RPMI7951 (cell line): Measurements from ENCODE around the gene RAMP3. TPM values are rescaled to one million over a fixed set of nuclear protein-coding genes. Genes with fewer than 3 reads are reported as not detected.
A peak's percentile ranks its signal among the peaks of the same experiment; 100 is the strongest.
"Not testable (repeated sequence)": the region's sequence is repeated elsewhere in the genome, so short reads cannot be mapped to it uniquely, and the experiment has no call there.

Experiments used
- DNase-seq: peaks from one replicate; pipeline ENCODE4 v3.0.0-alpha.2; 2012; ENCODE audit warnings: low read depth
- total RNA-seq: library from RNA; depleted of rRNA; stranded (reverse); fragments of >200 nt; shearing (Covaris generic); gene quantifications from 2 replicates; pipeline ENCODE4 v1.2.3, GENCODE V29; 2014

RAMP3 gene
- total RNA-seq, 1 experiment from 2014 or later: 0.84 TPM

GRCh38 chr7:45131891-45132290 is 25.7 kb upstream of the RAMP3 start:
- no peak for DNase-seq

- no peak for DNase-seq
Observed at GRCh38 chr7:45132708-45133320, 24.8 kb upstream of the RAMP3 start.

- DNase-seq: no peak
Observed at GRCh38 chr7:45133352-45133751, 24.2 kb upstream of the RAMP3 start.

- no peak for DNase-seq
Observed at GRCh38 chr7:45133877-45134276, 23.7 kb upstream of the RAMP3 start.

- peak; percentile 78 for DNase-seq
Observed at GRCh38 chr7:45136106-45137060, 21.2 kb upstream of the RAMP3 start.

GRCh38 chr7:45138433-45139267 is 18.9 kb upstream of the RAMP3 start:
- no peak for DNase-seq

- DNase-seq: no peak
Observed at GRCh38 chr7:45140827-45141226, 16.8 kb upstream of the RAMP3 start.

GRCh38 chr7:45143616-45144015 is 14.0 kb upstream of the RAMP3 start:
- DNase-seq: no peak

- no peak for DNase-seq
Observed at GRCh38 chr7:45145881-45146280, 11.7 kb upstream of the RAMP3 start.

- DNase-seq: peak; percentile 21
Observed at GRCh38 chr7:45146531-45147379, 10.8 kb upstream of the RAMP3 start.

GRCh38 chr7:45147858-45148652 is 9.5 kb upstream of the RAMP3 start:
- DNase-seq: no peak

- DNase-seq: no peak
Observed at GRCh38 chr7:45148653-45148973, 9.0 kb upstream of the RAMP3 start.

- no peak for DNase-seq
Observed at GRCh38 chr7:45149606-45150005, 8.0 kb upstream of the RAMP3 start.

GRCh38 chr7:45150199-45150598 is 7.4 kb upstream of the RAMP3 start:
- no peak for DNase-seq

GRCh38 chr7:45151131-45151684 is 6.4 kb upstream of the RAMP3 start:
- no peak for DNase-seq

GRCh38 chr7:45151967-45152366 is 5.6 kb upstream of the RAMP3 start:
- no peak for DNase-seq

GRCh38 chr7:45153233-45153632 is 4.4 kb upstream of the RAMP3 start:
- no peak for DNase-seq

- not testable (repeated sequence) for DNase-seq
Observed at GRCh38 chr7:45153861-45154260, 3.7 kb upstream of the RAMP3 start.

GRCh38 chr7:45155357-45155900 is 2.2 kb upstream of the RAMP3 start:
- DNase-seq: no peak

- DNase-seq: no peak
Observed at GRCh38 chr7:45155941-45156340, 1.6 kb upstream of the RAMP3 start.
